SK-N-SH treated with all-trans-retinoic acid at 6 μM for 48 hours (cell line): Measurements from ENCODE around the gene WASF3.

ENCODE experiments used
- ATAC-seq: fragments of 200-7000 bp; cut with Tn5 transposase; 3 replicates; pipeline ENCODE4 v1.9.1; 2020; ENCODE audit warnings: mild to moderate bottlenecking, moderate library complexity
- ARNTL ChIP-seq: fragments of 450-650 bp; formaldehyde crosslinking; IDR thresholded peaks from 2 replicates; pipeline ENCODE4 v1.5.0; 2020; ENCODE audit warnings: low read depth, mild to moderate bottlenecking, moderate library complexity, borderline replicate concordance
- BACH2 ChIP-seq: fragments of 250-450 bp; sonication (Bioruptor Pico); IDR thresholded peaks from 2 replicates; pipeline ENCODE4 v1.9.0; 2021; ENCODE audit warnings: mild to moderate bottlenecking, borderline replicate concordance
- CREB5 ChIP-seq: fragments of 250-450 bp; sonication (Bioruptor Pico); IDR thresholded peaks from 2 replicates; pipeline ENCODE4 v1.5.1; 2020; ENCODE audit warnings: low read depth, mild to moderate bottlenecking, moderate library complexity
- CSDC2 ChIP-seq: fragments of 250-450 bp; sonication (Bioruptor Pico); IDR thresholded peaks from 2 replicates; pipeline ENCODE4 v1.5.0; 2020; ENCODE audit warnings: mild to moderate bottlenecking, moderate library complexity
- CSRNP3 ChIP-seq: fragments of 250-450 bp; sonication (Bioruptor Pico); IDR thresholded peaks from 2 replicates; pipeline ENCODE4 v1.5.1; 2021; ENCODE audit warnings: mild to moderate bottlenecking, moderate library complexity
- ESRRG ChIP-seq: fragments of 250-450 bp; sonication (Bioruptor Pico); IDR thresholded peaks from 2 replicates; pipeline ENCODE4 v1.6.1; 2021; ENCODE audit warnings: mild to moderate bottlenecking
- GLIS3 ChIP-seq: fragments of 250-450 bp; sonication (Bioruptor Pico); IDR thresholded peaks from 2 replicates; pipeline ENCODE4 v1.5.0; 2020; ENCODE audit warnings: mild to moderate bottlenecking, moderate library complexity
- OSR1 ChIP-seq: fragments of 250-450 bp; sonication (Bioruptor Pico); IDR thresholded peaks from 2 replicates; pipeline ENCODE4 v1.8.0; 2022; ENCODE audit warnings: moderate library complexity, mild to moderate bottlenecking, inconsistent platforms
- PATZ1 ChIP-seq: fragments of 250-450 bp; sonication (Bioruptor Pico); IDR thresholded peaks from 2 replicates; pipeline ENCODE4 v1.8.0; 2020; ENCODE audit warnings: mild to moderate bottlenecking, moderate library complexity, borderline replicate concordance
- POU6F1 ChIP-seq: fragments of 250-450 bp; sonication (Bioruptor Pico); IDR thresholded peaks from 2 replicates; pipeline ENCODE4 v1.8.0; 2021; ENCODE audit warnings: low read depth, mild to moderate bottlenecking, moderate library complexity, borderline replicate concordance
- PPARA ChIP-seq: fragments of 250-450 bp; sonication (Bioruptor Pico); IDR thresholded peaks from 2 replicates; pipeline ENCODE4 v1.5.0; 2020; ENCODE audit warnings: mild to moderate bottlenecking, borderline replicate concordance
- RARB ChIP-seq: fragments of 250-450 bp; sonication (Bioruptor Pico); IDR thresholded peaks from 2 replicates; pipeline ENCODE4 v1.8.0; 2021; ENCODE audit warnings: mild to moderate bottlenecking, moderate library complexity
- SNAI2 ChIP-seq: fragments of 250-450 bp; sonication (Bioruptor Pico); IDR thresholded peaks from 2 replicates; pipeline ENCODE4 v1.5.0; 2020; ENCODE audit warnings: mild to moderate bottlenecking, moderate library complexity
- TCF4 ChIP-seq: fragments of 250-450 bp; sonication (Bioruptor Pico); IDR thresholded peaks from 2 replicates; pipeline ENCODE4 v1.8.0; 2021; ENCODE audit warnings: mild to moderate bottlenecking, moderate library complexity, borderline replicate concordance
- ZC3H10 ChIP-seq: fragments of 250-450 bp; sonication (Bioruptor Pico); IDR thresholded peaks from 2 replicates; pipeline ENCODE4 v1.5.1; 2021; ENCODE audit warnings: mild to moderate bottlenecking, moderate library complexity
- ZFP3 ChIP-seq: fragments of 250-450 bp; sonication (Bioruptor Pico); IDR thresholded peaks from 2 replicates; pipeline ENCODE4 v1.5.0; 2020; ENCODE audit warnings: mild to moderate bottlenecking, moderate library complexity
- ZFP30 ChIP-seq: fragments of 450-650 bp; formaldehyde crosslinking; IDR thresholded peaks from 2 replicates; pipeline ENCODE4 v1.5.0; 2022; ENCODE audit warnings: mild to moderate bottlenecking, moderate library complexity
- ZNF565 ChIP-seq: fragments of 450-650 bp; formaldehyde crosslinking; conservative IDR thresholded peaks from 2 replicates; pipeline ENCODE4 v1.5.0; 2020; ENCODE audit warnings: low read depth, mild to moderate bottlenecking, moderate library complexity
- ZNF70 ChIP-seq: fragments of 450-650 bp; formaldehyde crosslinking; IDR thresholded peaks from 2 replicates; pipeline ENCODE4 v1.5.0; 2020; ENCODE audit warnings: mild to moderate bottlenecking, moderate library complexity
- ZNF8 ChIP-seq: fragments of 450-650 bp; formaldehyde crosslinking; IDR thresholded peaks from 2 replicates; pipeline ENCODE4 v1.5.0; 2020; ENCODE audit warnings: mild to moderate bottlenecking, moderate library complexity

The WASF3 gene

GRCh38 chr13:26548205-26548765, 9.2 kb upstream of the WASF3 start:
- no peak for ATAC-seq
- TF ChIP-seq ZFP30 (CRISPR knock-in tag) (no peak), PPARA (CRISPR knock-in tag) (no peak), SNAI2 (CRISPR knock-in tag) (no peak), GLIS3 (CRISPR knock-in tag) (no peak), ZFP3 (CRISPR knock-in tag) (no peak), POU6F1 (CRISPR knock-in tag) (no peak), CSRNP3 (CRISPR knock-in tag) (no peak), CSDC2 (CRISPR knock-in tag) (no peak), BACH2 (no peak), ZC3H10 (CRISPR knock-in tag) (no peak), CREB5 (CRISPR knock-in tag) (no peak), ESRRG (CRISPR knock-in tag) (no peak), ARNTL (CRISPR knock-in tag) (no peak), PATZ1 (CRISPR knock-in tag) (no peak), ZNF8 (no peak), TCF4 (CRISPR knock-in tag) (no peak), ZNF70 (CRISPR knock-in tag) (no peak), RARB (CRISPR knock-in tag) (no peak)
- TF ChIP-seq, all 23 proteins: peak for 0

DNA sequence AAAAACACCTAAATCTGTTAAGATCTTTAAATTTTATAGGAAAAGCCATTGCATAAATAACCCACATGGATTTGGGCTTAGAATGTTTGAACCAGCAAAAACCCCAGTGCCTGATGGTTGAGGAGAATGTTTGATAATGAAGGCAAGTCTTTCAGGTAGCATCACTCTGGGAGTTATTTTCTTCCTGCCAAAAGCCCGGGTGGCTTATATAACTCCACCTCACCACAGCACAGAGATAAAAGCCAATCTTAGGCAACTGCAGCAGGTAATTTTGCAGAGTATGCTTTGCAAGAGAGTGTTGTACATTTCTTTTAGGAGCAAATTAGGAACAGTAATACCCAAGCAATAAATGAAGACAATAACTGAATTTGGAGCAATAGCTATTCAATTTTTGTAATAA, 7.8 kb upstream of the WASF3 start:
- TF ChIP-seq OSR1 (CRISPR knock-in tag) (no peak), BACH2 (no peak), ESRRG (CRISPR knock-in tag) (no peak), RARB (CRISPR knock-in tag) (no peak), POU6F1 (CRISPR knock-in tag) (no peak), PPARA (CRISPR knock-in tag) (no peak), ZNF565 (CRISPR knock-in tag) (no peak), ARNTL (CRISPR knock-in tag) (no peak), CSDC2 (CRISPR knock-in tag) (no peak), ZNF8 (no peak)
- TF ChIP-seq, all 23 proteins: peak for 0
- ATAC-seq = no peak

DNA sequence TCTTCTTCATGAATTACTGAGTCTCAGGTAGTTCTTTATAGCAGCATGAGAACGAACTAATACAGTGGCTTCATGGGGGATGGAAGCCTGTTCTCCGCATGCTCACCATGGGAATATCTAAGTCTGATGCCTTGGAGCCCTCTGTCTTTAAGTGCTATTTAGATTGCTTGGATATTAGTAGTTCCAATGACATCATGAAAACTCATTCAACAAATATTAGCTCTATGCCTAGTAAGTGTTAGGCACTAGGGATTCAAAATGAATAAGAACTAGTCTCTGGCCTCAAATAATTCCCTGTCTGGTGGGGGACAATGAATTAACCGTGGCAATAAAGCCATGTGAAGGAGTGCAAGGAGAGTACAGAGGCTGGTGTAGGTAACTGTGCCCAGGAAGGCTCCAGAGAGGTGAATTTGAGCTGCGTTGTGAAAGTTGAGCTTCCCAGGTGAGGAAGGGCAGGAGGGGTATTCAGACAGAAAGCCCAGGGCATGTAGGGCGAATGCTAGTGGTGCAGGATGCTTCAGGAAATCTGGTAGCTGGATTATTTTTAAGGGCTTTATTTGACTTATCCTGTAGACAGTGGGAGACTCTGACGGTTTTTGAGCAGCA, 6.1 kb upstream of the WASF3 start:
- no peak for ATAC-seq
- TF ChIP-seq ARNTL (CRISPR knock-in tag) = no peak
- no peak for TF ChIP-seq CSDC2 (CRISPR knock-in tag)
- no peak for TF ChIP-seq CREB5 (CRISPR knock-in tag)
